OCI-LY1 (cell line): ENCODE results near the gene IL36G.

Experiments
- H2AFZ ChIP-seq: fragments of 200-600 bp; sonication (generic), shearing (Covaris generic); 2 replicates; pipeline ENCODE4 v1.6.0; 2014; ENCODE audit warnings: antibody characterized with exemption, mild to moderate bottlenecking, low read length
- H3F3A ChIP-seq: fragments of 200-600 bp; sonication (generic), shearing (Covaris generic); 2 replicates; pipeline ENCODE4 v1.6.0; 2014; ENCODE audit warnings: mild to moderate bottlenecking, antibody characterized with exemption, low read length, moderate library complexity; ENCODE audit not compliant: insufficient read depth
- H3K27ac ChIP-seq: fragments of 200-600 bp; sonication (generic); 2 replicates; pipeline ENCODE4 v1.5.1; 2014; ENCODE audit warnings: low read length, mixed run types, mild to moderate bottlenecking, low read depth; ENCODE audit not compliant: poor library complexity, severe bottlenecking
- H3K27me3 ChIP-seq: fragments of 200-600 bp; sonication (generic); 2 replicates; pipeline ENCODE4 v1.6.0; 2014; ENCODE audit warnings: antibody characterized with exemption, mild to moderate bottlenecking, low read length, moderate library complexity; ENCODE audit not compliant: insufficient read depth
- H3K36me3 ChIP-seq: fragments of 200-600 bp; sonication (generic); 2 replicates; pipeline ENCODE4 v1.6.1; 2014; ENCODE audit warnings: mild to moderate bottlenecking, antibody characterized with exemption, low read length, moderate library complexity, mixed read lengths; ENCODE audit not compliant: insufficient read depth
- H3K4me1 ChIP-seq: fragments of 200-600 bp; sonication (generic); 2 replicates; pipeline ENCODE4 v1.5.1; 2014; ENCODE audit warnings: mild to moderate bottlenecking, low read length, moderate library complexity; ENCODE audit not compliant: insufficient read depth, severe bottlenecking
- H3K4me2 ChIP-seq: fragments of 200-600 bp; sonication (generic), shearing (Covaris generic); 2 replicates; pipeline ENCODE4 v1.6.1; 2014; ENCODE audit warnings: low read length
- H3K4me3 ChIP-seq: fragments of 200-600 bp; sonication (generic); 2 replicates; pipeline ENCODE4 v1.5.1; 2014; ENCODE audit warnings: low read length, low read depth, mild to moderate bottlenecking, mixed read lengths; ENCODE audit not compliant: poor library complexity, severe bottlenecking
- H3K79me2 ChIP-seq: fragments of 200-600 bp; shearing (Covaris generic); 2 replicates; pipeline ENCODE4 v1.6.1; 2016; ENCODE audit warnings: mixed run types, low read length, mixed read lengths; ENCODE audit not compliant: insufficient read depth
- H3K9ac ChIP-seq: fragments of 200-600 bp; sonication (generic), shearing (Covaris generic); 2 replicates; pipeline ENCODE4 v1.6.1; 2014; ENCODE audit warnings: mild to moderate bottlenecking, low read length, mixed read lengths
- H3K9me2 ChIP-seq: fragments of 200-600 bp; sonication (generic), shearing (Covaris generic); 2 replicates; pipeline ENCODE4 v1.6.1; 2014; ENCODE audit warnings: low read depth, mild to moderate bottlenecking, low read length, mixed read lengths
- H3K9me3 ChIP-seq: fragments of 200-600 bp; shearing (Covaris generic); 2 replicates; pipeline ENCODE4 v1.6.1; 2014; ENCODE audit warnings: low read length, mixed read lengths
- H4K20me1 ChIP-seq: fragments of 200-600 bp; sonication (generic), shearing (Covaris generic); 2 replicates; pipeline ENCODE4 v1.6.0; 2016; ENCODE audit warnings: mild to moderate bottlenecking, low read length; ENCODE audit not compliant: insufficient read depth
- EZH2 ChIP-seq: fragments of 200-600 bp; sonication (generic), shearing (Covaris generic); IDR thresholded peaks from 2 replicates; pipeline ENCODE4 v1.8.0; 2017; ENCODE audit warnings: borderline replicate concordance, mixed run types, mild to moderate bottlenecking, antibody characterized with exemption, low read length, moderate library complexity, mixed read lengths
- TF ChIP-seq, protein P1 (sequence below): fragments of 200-600 bp; sonication (generic), shearing (Covaris generic); IDR thresholded peaks from 2 replicates; pipeline ENCODE4 v1.5.1; 2017; ENCODE audit warnings: mild to moderate bottlenecking, antibody characterized with exemption, low read length, moderate library complexity, mixed read lengths

IL36G gene

DNA sequence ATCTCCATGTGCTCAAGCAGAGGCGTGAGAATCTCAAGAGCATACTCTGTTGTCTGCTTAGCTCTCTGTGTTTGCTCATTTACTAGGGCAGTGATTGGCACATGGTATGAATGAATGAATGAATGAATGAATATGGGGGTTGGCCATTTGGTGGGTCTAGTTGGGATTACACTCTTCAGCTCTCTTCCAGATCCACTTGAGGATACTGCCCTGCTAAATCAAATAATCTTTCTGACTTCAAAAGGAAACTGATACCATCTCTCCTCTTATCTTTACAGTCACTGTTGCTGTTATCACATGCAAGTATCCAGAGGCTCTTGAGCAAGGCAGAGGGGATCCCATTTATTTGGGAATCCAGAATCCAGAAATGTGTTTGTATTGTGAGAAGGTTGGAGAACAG is 1.9 kb downstream of the IL36G start:
- Histone ChIP-seq H3K9ac (no peak overlapping the region), H3K4me3 (no peak overlapping the region), H3K79me2 (no peaks in the 10 kb centered on the region), H3K36me3 (no peaks in the 10 kb centered on the region), H3K4me1 (no peaks in the 10 kb centered on the region), H3K9me2 (no peaks in the 10 kb centered on the region), H3K4me2 (no peak overlapping the region), H3K9me3 (no peaks in the 10 kb centered on the region), H3K27ac (no peak overlapping the region), H4K20me1 (no peaks in the 10 kb centered on the region), H3F3A (no peaks in the 10 kb centered on the region), H3K27me3 (no peaks in the 10 kb centered on the region), H2AFZ (no peak overlapping the region)
- TF ChIP-seq, protein P1, sequence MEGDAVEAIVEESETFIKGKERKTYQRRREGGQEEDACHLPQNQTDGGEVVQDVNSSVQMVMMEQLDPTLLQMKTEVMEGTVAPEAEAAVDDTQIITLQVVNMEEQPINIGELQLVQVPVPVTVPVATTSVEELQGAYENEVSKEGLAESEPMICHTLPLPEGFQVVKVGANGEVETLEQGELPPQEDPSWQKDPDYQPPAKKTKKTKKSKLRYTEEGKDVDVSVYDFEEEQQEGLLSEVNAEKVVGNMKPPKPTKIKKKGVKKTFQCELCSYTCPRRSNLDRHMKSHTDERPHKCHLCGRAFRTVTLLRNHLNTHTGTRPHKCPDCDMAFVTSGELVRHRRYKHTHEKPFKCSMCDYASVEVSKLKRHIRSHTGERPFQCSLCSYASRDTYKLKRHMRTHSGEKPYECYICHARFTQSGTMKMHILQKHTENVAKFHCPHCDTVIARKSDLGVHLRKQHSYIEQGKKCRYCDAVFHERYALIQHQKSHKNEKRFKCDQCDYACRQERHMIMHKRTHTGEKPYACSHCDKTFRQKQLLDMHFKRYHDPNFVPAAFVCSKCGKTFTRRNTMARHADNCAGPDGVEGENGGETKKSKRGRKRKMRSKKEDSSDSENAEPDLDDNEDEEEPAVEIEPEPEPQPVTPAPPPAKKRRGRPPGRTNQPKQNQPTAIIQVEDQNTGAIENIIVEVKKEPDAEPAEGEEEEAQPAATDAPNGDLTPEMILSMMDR = no peak
- TF ChIP-seq EZH2 = no peak

DNA sequence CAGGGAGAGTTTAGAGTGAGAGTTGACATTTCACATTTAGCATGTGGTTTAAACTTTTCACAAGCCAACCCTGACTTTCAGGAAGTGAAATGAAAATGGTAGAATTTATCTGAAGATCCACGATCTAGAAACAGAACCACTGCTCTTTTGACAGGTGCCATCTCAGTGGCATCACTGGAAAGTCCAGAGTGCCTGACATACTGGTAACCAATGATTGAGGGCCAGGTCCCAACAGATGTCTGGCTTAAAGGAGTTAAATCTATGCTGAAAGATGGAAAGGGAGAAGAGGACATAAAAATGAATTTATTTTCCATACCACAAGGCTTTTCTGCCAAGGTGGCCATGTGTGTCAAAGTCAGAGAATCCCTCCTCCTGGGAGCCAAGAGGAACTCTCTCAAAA is 2.7 kb downstream of the IL36G start:
- no peaks in the 10 kb centered on the region for H3K27me3 ChIP-seq

DNA sequence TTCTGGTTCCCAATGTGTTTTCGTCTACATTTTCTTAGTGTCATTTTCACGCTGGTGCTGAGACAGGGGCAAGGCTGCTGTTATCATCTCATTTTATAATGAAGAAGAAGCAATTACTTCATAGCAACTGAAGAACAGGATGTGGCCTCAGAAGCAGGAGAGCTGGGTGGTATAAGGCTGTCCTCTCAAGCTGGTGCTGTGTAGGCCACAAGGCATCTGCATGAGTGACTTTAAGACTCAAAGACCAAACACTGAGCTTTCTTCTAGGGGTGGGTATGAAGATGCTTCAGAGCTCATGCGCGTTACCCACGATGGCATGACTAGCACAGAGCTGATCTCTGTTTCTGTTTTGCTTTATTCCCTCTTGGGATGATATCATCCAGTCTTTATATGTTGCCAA is 7.3 kb downstream of the IL36G start:
- Histone ChIP-seq H3K79me2 (no peaks in the 10 kb centered on the region), H3K27ac (no peak overlapping the region), H3K36me3 (no peaks in the 10 kb centered on the region), H4K20me1 (no peaks in the 10 kb centered on the region), H3K4me2 (no peak overlapping the region), H3K4me3 (no peak overlapping the region), H3K9ac (no peak overlapping the region), H3K9me3 (no peaks in the 10 kb centered on the region; the same call in 1 of the 2 replicates), H2AFZ (no peak overlapping the region), H3K4me1 (no peaks in the 10 kb centered on the region), H3K27me3 (no peaks in the 10 kb centered on the region), H3F3A (no peaks in the 10 kb centered on the region), H3K9me2 (no peaks in the 10 kb centered on the region)
- TF ChIP-seq, protein P1 = no peak
- no peak for TF ChIP-seq EZH2

More for the DNA sequence above, 2.7 kb downstream of the IL36G start:
- no peak overlapping the region for H2AFZ ChIP-seq
- no peaks in the 10 kb centered on the region for H3K9me3 ChIP-seq
- no peaks in the 10 kb centered on the region for H3K9me2 ChIP-seq
- H3K36me3 ChIP-seq = no peaks in the 10 kb centered on the region
- no peak overlapping the region for H3K4me2 ChIP-seq
- no peak overlapping the region for H3K9ac ChIP-seq
- H3K4me1 ChIP-seq = no peaks in the 10 kb centered on the region
- H3F3A ChIP-seq = no peaks in the 10 kb centered on the region
- H3K27ac ChIP-seq = no peak overlapping the region
- no peak overlapping the region for H3K4me3 ChIP-seq
- no peaks in the 10 kb centered on the region for H3K79me2 ChIP-seq
- TF ChIP-seq, protein P1 = no peak
- TF ChIP-seq EZH2 = no peak
- H4K20me1 ChIP-seq = no peaks in the 10 kb centered on the region
